HG03520 (cell line): ENCODE measurements around the gene NGRN.

Experiments
- ATAC-seq: cut with Tn5 transposase; IDR thresholded peaks from one replicate; pipeline ENCODE4 v1.9.1; 2021; ENCODE audit warnings: mild to moderate bottlenecking, moderate library complexity; ENCODE audit not compliant: unreplicated experiment

NGRN gene

DNA sequence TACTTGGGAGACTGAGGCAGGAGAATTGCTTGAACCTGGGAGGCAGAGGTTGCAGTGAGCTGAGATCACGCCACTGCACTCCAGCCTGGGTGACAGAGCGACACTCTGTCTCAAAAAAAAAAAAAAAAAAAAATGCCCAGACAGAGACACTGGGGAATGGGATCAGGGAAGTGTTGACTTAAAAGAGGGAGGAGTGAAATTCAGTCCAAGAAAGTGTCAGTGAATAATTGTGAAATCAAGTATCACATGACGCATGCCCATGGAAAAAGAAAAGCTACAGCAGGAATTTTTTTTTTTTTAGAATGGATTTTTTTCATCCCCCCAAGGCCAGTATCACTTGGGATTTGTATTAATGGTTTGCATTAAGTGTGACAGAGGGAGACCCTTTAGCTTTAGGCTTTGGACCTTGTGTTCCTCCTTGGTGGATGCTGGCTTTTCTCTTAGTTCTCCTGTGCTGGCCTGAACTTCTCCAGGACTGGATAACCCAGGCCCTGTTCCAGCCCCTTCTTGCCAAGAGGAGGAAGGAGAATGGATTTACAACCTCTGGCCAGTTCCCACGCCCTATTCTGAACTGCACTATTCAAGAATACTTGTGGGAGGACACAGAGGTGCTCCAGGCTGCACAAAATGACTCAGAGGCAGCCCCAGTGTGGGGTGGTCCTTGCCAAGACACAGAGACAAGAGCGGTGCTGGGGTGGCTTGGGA is 50.0 kb downstream of the NGRN start:
- no peak for ATAC-seq

DNA sequence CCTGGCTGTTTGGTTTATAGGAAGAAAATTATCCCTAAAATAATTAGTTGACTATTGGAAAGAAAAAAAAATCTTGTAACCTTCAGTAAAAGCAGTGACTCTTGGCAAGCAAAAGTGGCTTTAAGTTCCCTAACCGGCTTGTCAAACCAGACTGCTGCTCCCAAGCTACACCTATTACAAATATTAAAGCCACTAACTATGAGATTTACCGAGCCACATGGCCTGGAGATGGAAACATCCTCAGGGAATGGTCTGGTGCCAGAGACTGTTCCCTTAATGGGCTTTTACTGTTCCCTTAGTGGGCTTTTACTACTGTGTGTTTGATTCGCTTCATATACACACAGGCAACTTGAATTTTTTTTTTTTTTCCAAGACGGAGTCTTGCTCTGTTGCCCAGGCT is 50.7 kb downstream of the NGRN start:
- no peak for ATAC-seq

DNA sequence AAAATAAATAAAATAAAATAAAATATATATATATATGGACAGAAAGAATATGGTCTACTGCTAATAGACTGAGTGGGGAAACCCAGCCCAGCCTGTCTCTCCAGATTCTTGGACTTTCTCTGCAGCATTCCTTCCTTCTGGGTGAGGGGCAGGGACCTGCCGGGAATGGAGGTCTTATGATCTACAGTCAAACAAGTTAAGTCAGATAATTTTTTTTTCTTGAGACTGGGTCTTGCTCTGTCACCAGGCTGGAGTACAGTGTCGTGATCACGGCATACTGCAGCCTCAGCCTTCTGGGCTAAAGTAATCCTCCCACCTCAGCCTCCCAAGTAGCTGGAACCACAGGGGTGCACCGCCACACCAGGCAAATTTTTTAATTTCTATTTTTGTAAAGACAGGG is 53.1 kb downstream of the NGRN start:
- ATAC-seq = no peak

- peak; percentile 60 for ATAC-seq
Measured at GRCh38 chr15:90320062-90320884, 54.8 kb downstream of the NGRN start.

DNA sequence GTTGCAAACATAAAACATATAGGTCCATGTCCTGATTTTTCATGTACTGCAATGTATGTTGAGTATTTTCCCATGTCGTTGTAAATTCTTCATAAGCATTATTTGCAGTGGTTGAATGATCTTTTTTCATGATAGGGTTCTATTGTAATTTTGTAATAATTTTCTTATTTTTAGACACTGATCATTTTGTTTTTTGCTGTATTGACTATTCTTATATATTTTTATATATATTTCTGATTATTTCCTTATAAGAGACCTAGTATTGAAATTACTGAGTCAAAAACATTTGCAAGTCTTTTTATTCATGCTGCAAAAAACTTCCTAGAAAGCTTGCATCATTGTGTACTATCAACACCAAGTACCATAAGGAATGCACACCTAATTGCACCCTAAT is 55.4 kb downstream of the NGRN start:
- no peak for ATAC-seq
